Karpas-422 (cell line): Measurements from ENCODE around the gene RABGAP1L. TPM values are rescaled to one million over a fixed set of nuclear protein-coding genes. Genes with fewer than 3 reads are reported as not detected.
"Not testable (repeated sequence)": the region's sequence is repeated elsewhere in the genome, so short reads cannot be mapped to it uniquely, and the experiment has no call there.

Experiments used
- DNase-seq: peaks from one replicate; pipeline ENCODE4 v3.0.0-alpha.2; 2015
- H2AFZ ChIP-seq: fragments of 200-600 bp; sonication (generic); 2 replicates; pipeline ENCODE4 v1.6.1; 2014; ENCODE audit warnings: antibody characterized with exemption, low read length, mixed read lengths
- H3K27ac ChIP-seq: fragments of 200-600 bp; sonication (generic); 2 replicates; pipeline ENCODE4 v1.5.1; 2014; ENCODE audit warnings: mild to moderate bottlenecking, low read length, moderate library complexity
- H3K27me3 ChIP-seq: fragments of 200-600 bp; sonication (generic); 2 replicates; pipeline ENCODE4 v1.6.1; 2014; ENCODE audit warnings: low read length, mixed read lengths
- H3K36me3 ChIP-seq: fragments of 200-600 bp; sonication (generic); 2 replicates; pipeline ENCODE4 v1.6.1; 2014; ENCODE audit warnings: low read length, mixed read lengths; ENCODE audit not compliant: insufficient read depth
- H3K4me1 ChIP-seq: fragments of 200-600 bp; sonication (generic); 2 replicates; pipeline ENCODE4 v1.6.1; 2014; ENCODE audit warnings: mild to moderate bottlenecking, low read length, mixed read lengths
- H3K4me2 ChIP-seq: fragments of 200-600 bp; sonication (generic); 2 replicates; pipeline ENCODE4 v1.6.1; 2014; ENCODE audit warnings: low read length, low read depth, mild to moderate bottlenecking; ENCODE audit not compliant: poor library complexity, severe bottlenecking
- H3K4me3 ChIP-seq: fragments of 200-600 bp; sonication (generic); 2 replicates; pipeline ENCODE4 v1.5.1; 2014; ENCODE audit warnings: mild to moderate bottlenecking, antibody characterized with exemption, low read length, mixed read lengths
- H3K79me2 ChIP-seq: fragments of 200-600 bp; sonication (generic); 2 replicates; pipeline ENCODE4 v1.6.1; 2014; ENCODE audit warnings: mild to moderate bottlenecking, low read length, mixed read lengths
- H3K9ac ChIP-seq: fragments of 200-600 bp; sonication (generic); 2 replicates; pipeline ENCODE4 v1.6.0; 2014; ENCODE audit warnings: low read length
- H3K9me2 ChIP-seq: fragments of 200-600 bp; sonication (generic), shearing (Covaris generic); replicated peaks from 2 replicates; pipeline ENCODE4 v1.6.0; 2014; ENCODE audit warnings: mild to moderate bottlenecking, low read length, moderate library complexity; ENCODE audit not compliant: insufficient read depth
- H3K9me3 ChIP-seq: fragments of 300-700, 200-600 bp; sonication (generic); 2 replicates; pipeline ENCODE4 v1.6.1; 2014; ENCODE audit warnings: low read length, mixed read lengths
- H4K20me1 ChIP-seq: fragments of 200-600 bp; sonication (generic); 2 replicates; pipeline ENCODE4 v1.6.1; 2014; ENCODE audit warnings: mild to moderate bottlenecking, antibody characterized with exemption, low read length, low read depth; ENCODE audit not compliant: insufficient read depth
- total RNA-seq: library from RNA; depleted of rRNA; stranded (reverse); fragments of >200 nt; shearing (Covaris generic); gene quantifications from 2 replicates; pipeline ENCODE4 v1.2.3, GENCODE V29; 2014; ENCODE audit warnings: low replicate concordance

RABGAP1L gene
- total RNA-seq, 1 experiment from 2014 or later = 28.9 TPM

- Histone ChIP-seq H3K9me3 (no peaks in the 10 kb centered on the region), H4K20me1 (no peaks in the 10 kb centered on the region; the same call in 1 of the 2 replicates), H3K27ac (no peak overlapping the region), H3K27me3 (no peaks in the 10 kb centered on the region), H3K36me3 (no peaks in the 10 kb centered on the region), H3K79me2 (no peaks in the 10 kb centered on the region), H3K4me1 (no peaks in the 10 kb centered on the region), H3K4me3 (no peak overlapping the region), H3K4me2 (no peak overlapping the region), H3K9ac (no peak overlapping the region), H3K9me2 (no peaks in the 10 kb centered on the region), H2AFZ (no peak overlapping the region)
- no peak for DNase-seq
These were observed 245.9 kb downstream of the RABGAP1L start for GRCh38 chr1:174405219-174405618.

- peaks cover 4% of the 10 kb centered on the region; the same call in 1 of the 2 replicates for H4K20me1 ChIP-seq
- H3K9me3 ChIP-seq = no peaks in the 10 kb centered on the region
- DNase-seq = no peak
- no peak overlapping the region for H3K9ac ChIP-seq
- H3K4me3 ChIP-seq = no peak overlapping the region
- no peaks in the 10 kb centered on the region for H3K36me3 ChIP-seq
- no peak overlapping the region for H2AFZ ChIP-seq
- no peaks in the 10 kb centered on the region for H3K4me1 ChIP-seq
- H3K27ac ChIP-seq = no peak overlapping the region
- no peaks in the 10 kb centered on the region for H3K79me2 ChIP-seq
- no peaks in the 10 kb centered on the region for H3K27me3 ChIP-seq
- no peak overlapping the region for H3K4me2 ChIP-seq
- no peaks in the 10 kb centered on the region for H3K9me2 ChIP-seq
These were observed 247.1 kb downstream of the RABGAP1L start for GRCh38 chr1:174406421-174406820.

- Histone ChIP-seq H3K27ac (no peak overlapping the region), H3K9ac (no peak overlapping the region), H3K27me3 (no peaks in the 10 kb centered on the region), H3K9me3 (no peaks in the 10 kb centered on the region), H3K4me2 (no peak overlapping the region), H3K9me2 (no peaks in the 10 kb centered on the region), H4K20me1 (0 out of 2 replicates have a peak, but pooled peaks cover 4% of the 10 kb centered on the region), H2AFZ (no peak overlapping the region), H3K4me3 (no peak overlapping the region), H3K4me1 (no peaks in the 10 kb centered on the region), H3K79me2 (no peaks in the 10 kb centered on the region), H3K36me3 (no peaks in the 10 kb centered on the region)
- no peak for DNase-seq
These were observed 248.3 kb downstream of the RABGAP1L start for GRCh38 chr1:174407665-174408064.

- H3K4me2 ChIP-seq = no peak overlapping the region
- H3K79me2 ChIP-seq = no peaks in the 10 kb centered on the region
- no peaks in the 10 kb centered on the region for H3K4me1 ChIP-seq
- no peaks in the 10 kb centered on the region for H3K36me3 ChIP-seq
- no peak overlapping the region for H2AFZ ChIP-seq
- 0 out of 2 replicates have a peak, but pooled peaks cover 4% of the 10 kb centered on the region for H4K20me1 ChIP-seq
- H3K9me2 ChIP-seq = no peaks in the 10 kb centered on the region
- H3K9me3 ChIP-seq = no peaks in the 10 kb centered on the region
- no peak overlapping the region for H3K27ac ChIP-seq
- no peaks in the 10 kb centered on the region for H3K27me3 ChIP-seq
- H3K9ac ChIP-seq = no peak overlapping the region
- DNase-seq = no peak
- H3K4me3 ChIP-seq = no peak overlapping the region
These were observed 248.8 kb downstream of the RABGAP1L start for GRCh38 chr1:174408146-174408545.

- not testable (repeated sequence) for H4K20me1 ChIP-seq, H3K27ac ChIP-seq, H3K9me3 ChIP-seq, H3K4me2 ChIP-seq, H3K79me2 ChIP-seq, H2AFZ ChIP-seq, H3K4me3 ChIP-seq, H3K4me1 ChIP-seq, H3K36me3 ChIP-seq, H3K9ac ChIP-seq, H3K9me2 ChIP-seq, H3K27me3 ChIP-seq, DNase-seq
These were observed 250.5 kb downstream of the RABGAP1L start for GRCh38 chr1:174409801-174410200.

GRCh38 chr1:174413632-174414031 is 254.3 kb downstream of the RABGAP1L start:
- peak; percentile 43 for DNase-seq
- no peak overlapping the region for H3K9ac ChIP-seq
- no peak overlapping the region for H3K4me2 ChIP-seq
- H4K20me1 ChIP-seq = 0 out of 2 replicates have a peak, but pooled peaks cover 4% of the 10 kb centered on the region
- H2AFZ ChIP-seq = no peak overlapping the region
- no peaks in the 10 kb centered on the region for H3K9me3 ChIP-seq
- H3K9me2 ChIP-seq = no peaks in the 10 kb centered on the region
- H3K4me1 ChIP-seq = no peaks in the 10 kb centered on the region
- no peak overlapping the region for H3K4me3 ChIP-seq
- H3K27ac ChIP-seq = no peak overlapping the region
- H3K27me3 ChIP-seq = no peaks in the 10 kb centered on the region
- H3K79me2 ChIP-seq = no peaks in the 10 kb centered on the region
- no peaks in the 10 kb centered on the region for H3K36me3 ChIP-seq

GRCh38 chr1:174414203-174414602 is 254.9 kb downstream of the RABGAP1L start:
- DNase-seq = no peak
- Histone ChIP-seq H2AFZ (no peak overlapping the region), H3K79me2 (no peaks in the 10 kb centered on the region), H3K27me3 (no peaks in the 10 kb centered on the region), H3K36me3 (no peaks in the 10 kb centered on the region), H3K27ac (no peak overlapping the region), H3K9ac (no peak overlapping the region), H3K9me3 (no peaks in the 10 kb centered on the region), H3K4me3 (no peak overlapping the region), H4K20me1 (0 out of 2 replicates have a peak, but pooled peaks cover 4% of the 10 kb centered on the region), H3K4me2 (no peak overlapping the region), H3K9me2 (no peaks in the 10 kb centered on the region), H3K4me1 (no peaks in the 10 kb centered on the region)

- H3K27ac ChIP-seq = no peak overlapping the region
- H3K9me2 ChIP-seq = no peaks in the 10 kb centered on the region
- H3K9me3 ChIP-seq = no peaks in the 10 kb centered on the region
- no peaks in the 10 kb centered on the region for H3K4me1 ChIP-seq
- no peaks in the 10 kb centered on the region for H3K27me3 ChIP-seq
- no peak for DNase-seq
- 0 out of 2 replicates have a peak, but pooled peaks cover 4% of the 10 kb centered on the region for H4K20me1 ChIP-seq
- H3K4me3 ChIP-seq = no peak overlapping the region
- no peak overlapping the region for H3K4me2 ChIP-seq
- no peaks in the 10 kb centered on the region for H3K79me2 ChIP-seq
- H3K9ac ChIP-seq = no peak overlapping the region
- H3K36me3 ChIP-seq = no peaks in the 10 kb centered on the region
- no peak overlapping the region for H2AFZ ChIP-seq
These were observed 256.2 kb downstream of the RABGAP1L start for GRCh38 chr1:174415506-174415905.

- no peaks in the 10 kb centered on the region for H3K4me1 ChIP-seq
- no peaks in the 10 kb centered on the region for H3K27me3 ChIP-seq
- no peaks in the 10 kb centered on the region for H3K9me2 ChIP-seq
- H3K4me3 ChIP-seq = no peak overlapping the region
- H3K27ac ChIP-seq = no peak overlapping the region
- no peak overlapping the region for H3K9ac ChIP-seq
- H3K4me2 ChIP-seq = no peak overlapping the region
- H2AFZ ChIP-seq = no peak overlapping the region
- H3K36me3 ChIP-seq = no peaks in the 10 kb centered on the region
- no peaks in the 10 kb centered on the region for H4K20me1 ChIP-seq
- no peaks in the 10 kb centered on the region for H3K9me3 ChIP-seq
- no peaks in the 10 kb centered on the region for H3K79me2 ChIP-seq
- no peak for DNase-seq
These were observed 258.6 kb downstream of the RABGAP1L start for GRCh38 chr1:174417921-174418320.
